Naive thymus-derived CD8-positive, alpha-beta T cell (primary cell): Measurements from ENCODE around the gene TRABD2A. TPM values are rescaled to one million over a fixed set of nuclear protein-coding genes. Genes with fewer than 3 reads are reported as not detected.
"Not testable (repeated sequence)": the region's sequence is repeated elsewhere in the genome, so short reads cannot be mapped to it uniquely, and the experiment has no call there.

ENCODE experiments used
- ATAC-seq, 2 donors: fragments of 150-1000 bp; cut with Tn5 transposase in 1 of 2; sonication (Bioruptor Pico), chemical (Tn5 transposase) in 1 of 2; 1 replicate in 1 of 2; 2 replicates in 1 of 2; pipeline ENCODE4 v1.10.0; 2021; ENCODE audit warnings: mild to moderate bottlenecking in 2 of 2, moderate library complexity in 2 of 2
- POLR2A ChIA-PET: fragments of 350-600 bp; sonication (Branson Sonifier 250); formaldehyde crosslinking; loops from one replicate; lab custom pipeline; 2021; ENCODE audit warnings: antibody characterized with exemption; lab: Charles Lee
- DNase-seq, 10 donors: peaks; one replicate each; pipeline versions ENCODE4 v3.0.0 to v3.0.0-alpha.2; 2020 to 2022
- H3K27ac Mint-ChIP-seq, 10 donors: one replicate each; pipeline ENCODE4 v1.8.0; 2020 to 2022; ENCODE audit warnings: mild to moderate bottlenecking in 10 of 10, mixed read lengths in 10 of 10, moderate library complexity in 4 of 10, inconsistent platforms in 1 of 10
- H3K27me3 Mint-ChIP-seq, 5 donors: one replicate each; pipeline ENCODE4 v1.8.0; 2021 to 2022; ENCODE audit warnings: mixed read lengths in 5 of 5
- H3K36me3 Mint-ChIP-seq, 3 donors: one replicate each; pipeline ENCODE4 v1.8.0; 2020 to 2022; ENCODE audit warnings: mixed read lengths in 3 of 3, mild to moderate bottlenecking in 2 of 3, inconsistent platforms in 1 of 3
- H3K4me1 Mint-ChIP-seq, 4 donors: one replicate each; pipeline ENCODE4 v1.8.0; 2021 to 2022; ENCODE audit warnings: mixed read lengths in 4 of 4
- H3K4me3 Mint-ChIP-seq, 10 donors: one replicate each; pipeline ENCODE4 v1.8.0; 2020 to 2022; ENCODE audit warnings: mild to moderate bottlenecking in 10 of 10, mixed read lengths in 10 of 10, moderate library complexity in 6 of 10, inconsistent platforms in 1 of 10
- H3K9me3 Mint-ChIP-seq, 9 donors: one replicate each; pipeline ENCODE4 v1.8.0; 2020 to 2022; ENCODE audit warnings: mixed read lengths in 9 of 9, mild to moderate bottlenecking in 3 of 9, inconsistent platforms in 1 of 9, moderate library complexity in 1 of 9
- polyA plus RNA-seq, 3 donors: library from polyadenylated mRNA; unstranded; fragments of 300-500 nt; fragmentation: Illumina TruSeq; gene quantifications; one replicate each; pipeline ENCODE4 v1.2.3, GENCODE V29; 2021
- total RNA-seq, 8 experiments: library from RNA in 2 of 8; stranded (reverse) in 2 of 8; gene quantifications; one replicate each; pipeline ENCODE4 v1.2.3 and lab custom pipeline; 2021 to 2026

Gene TRABD2A
- total and polyA plus RNA-seq, 5 experiments from 2014 or later, result 70.1 to 173 (median 165) TPM

- POLR2A ChIA-PET, result interaction anchor here (0.7 to 10.4 kb wide), 20 partner anchors 9 to 382 kb away, joined by 3 to 289 read pairs (median 14); partner anchors contain the start of gene TMSB10
- Mint-ChIP-seq H3K36me3 (peaks cover 3 to 42% (median 7%) of the 10 kb centered on the region in 3 donors), H3K27me3 (peaks cover 0 to 2% (median 0%) of the 10 kb centered on the region in 5 donors), H3K4me1 (peaks cover 48 to 82% (median 65%) of the 10 kb centered on the region in 4 donors), H3K27ac (peak overlapping the region; percentile 92 to 99 (median 97)), H3K4me3 (peak overlapping the region; percentile 88 to 100 (median 96)), H3K9me3 (no peaks in the 10 kb centered on the region)
- DNase-seq (no peak), ATAC-seq (no peak)
These were observed 1.8 kb downstream of the TRABD2A start for GRCh38 chr2:84878896-84879583.

GRCh38 chr2:84878459-84878858 is 2.4 kb downstream of the TRABD2A start:
- no peaks in the 10 kb centered on the region for H3K9me3 Mint-ChIP-seq
- peaks cover 48 to 86% (median 65%) of the 10 kb centered on the region in 4 donors for H3K4me1 Mint-ChIP-seq
- peaks cover 5 to 46% (median 7%) of the 10 kb centered on the region in 3 donors for H3K36me3 Mint-ChIP-seq
- peak overlapping the region; percentile 88 to 100 (median 96) for H3K4me3 Mint-ChIP-seq
- peak in 1 of 2 donors; percentile 4 for ATAC-seq
- peak overlapping the region; percentile 92 to 99 (median 97) for H3K27ac Mint-ChIP-seq
- no peak for DNase-seq
- POLR2A ChIA-PET, result interaction anchor here (1.7 to 10.4 kb wide), 12 partner anchors 8 to 47 kb away, joined by 7 to 289 read pairs (median 28); partner anchors contain the start of gene TMSB10
- peaks cover 0 to 2% (median 0%) of the 10 kb centered on the region in 5 donors for H3K27me3 Mint-ChIP-seq

GRCh38 chr2:84876369-84876768 is 4.5 kb downstream of the TRABD2A start:
- peaks cover 7 to 66% (median 10%) of the 10 kb centered on the region in 3 donors for H3K36me3 Mint-ChIP-seq
- peak overlapping the region; percentile 92 to 99 (median 97) for H3K27ac Mint-ChIP-seq
- POLR2A ChIA-PET, result interaction anchor here (0.6 to 10.4 kb wide), 8 partner anchors 12 to 448 kb away, joined by 3 to 289 read pairs (median 8); partner anchors contain the start of gene TMSB10
- no peak for DNase-seq
- H3K4me3 Mint-ChIP-seq, result peak overlapping the region; percentile 88 to 100 (median 96)
- peaks cover 52 to 83% (median 71%) of the 10 kb centered on the region in 4 donors for H3K4me1 Mint-ChIP-seq
- H3K27me3 Mint-ChIP-seq, result peaks cover 0 to 2% (median 0%) of the 10 kb centered on the region in 5 donors
- no peaks in the 10 kb centered on the region for H3K9me3 Mint-ChIP-seq
- no peak for ATAC-seq

GRCh38 chr2:84875619-84876018 is 5.3 kb downstream of the TRABD2A start:
- not testable (repeated sequence) for H3K27me3 Mint-ChIP-seq, H3K9me3 Mint-ChIP-seq, DNase-seq, ATAC-seq
- peak overlapping the region; percentile 48 to 100 (median 96) for H3K4me3 Mint-ChIP-seq
- peak overlapping the region; percentile 92 to 99 (median 97) for H3K27ac Mint-ChIP-seq
- peaks cover 7 to 67% (median 12%) of the 10 kb centered on the region in 3 donors for H3K36me3 Mint-ChIP-seq
- POLR2A ChIA-PET, result interaction anchor here (0.6 to 10.4 kb wide), 8 partner anchors 9 to 51 kb away, joined by 3 to 289 read pairs (median 8); partner anchors contain the start of gene TMSB10
- H3K4me1 Mint-ChIP-seq, result peaks cover 55 to 87% (median 78%) of the 10 kb centered on the region in 4 donors

- POLR2A ChIA-PET, result interaction anchor here (0.6 to 10.4 kb wide), 8 partner anchors 8 to 51 kb away, joined by 3 to 289 read pairs (median 8); partner anchors contain the start of gene TMSB10
- Mint-ChIP-seq H3K4me1 (peaks cover 59 to 88% (median 80%) of the 10 kb centered on the region in 4 donors), H3K36me3 (peaks cover 6 to 72% (median 17%) of the 10 kb centered on the region in 3 donors)
These were observed 5.7 kb downstream of the TRABD2A start for GRCh38 chr2:84875213-84875560.

GRCh38 chr2:84874381-84875212 is 6.3 kb downstream of the TRABD2A start:
- peak overlapping the region; percentile 48 to 100 (median 96) for H3K4me3 Mint-ChIP-seq
- DNase-seq (peak in 3 of 10 donors; percentile 40 to 62 (median 49)), ATAC-seq (peak; percentile 33 to 56)
- H3K36me3 Mint-ChIP-seq, result peaks cover 7 to 77% (median 20%) of the 10 kb centered on the region in 3 donors
- H3K4me1 Mint-ChIP-seq, result peaks cover 62 to 90% (median 85%) of the 10 kb centered on the region in 4 donors
- H3K9me3 Mint-ChIP-seq, result no peaks in the 10 kb centered on the region
- H3K27ac Mint-ChIP-seq, result peak overlapping the region; percentile 92 to 99 (median 97)
- H3K27me3 Mint-ChIP-seq, result no peaks in the 10 kb centered on the region
- POLR2A ChIA-PET, result interaction anchor here (1.3 to 10.4 kb wide), 5 partner anchors 8 to 51 kb away, joined by 3 to 289 read pairs (median 9); partner anchors contain the start of gene TMSB10

More at GRCh38 chr2:84875213-84875560, 5.7 kb downstream of the TRABD2A start:
- H3K27ac Mint-ChIP-seq, result peak overlapping the region; percentile 92 to 99 (median 97)
- H3K9me3 Mint-ChIP-seq, result no peaks in the 10 kb centered on the region
- no peaks in the 10 kb centered on the region for H3K27me3 Mint-ChIP-seq
- ATAC-seq (no peak), DNase-seq (no peak)
- H3K4me3 Mint-ChIP-seq, result peak overlapping the region; percentile 48 to 100 (median 96)

- Mint-ChIP-seq H3K27me3 (no peaks in the 10 kb centered on the region), H3K4me3 (peak overlapping the region in 9 of 10 donors; percentile 49 to 97 (median 67)), H3K4me1 (peaks cover 63 to 90% (median 85%) of the 10 kb centered on the region in 4 donors), H3K36me3 (peaks cover 7 to 79% (median 24%) of the 10 kb centered on the region in 3 donors), H3K9me3 (no peaks in the 10 kb centered on the region), H3K27ac (peak overlapping the region; percentile 58 to 98 (median 93))
- DNase-seq (no peak), ATAC-seq (peak; percentile 27 to 58)
- POLR2A ChIA-PET, result interaction anchor here (0.7 to 10.4 kb wide), 3 partner anchors 30 to 132 kb away, joined by 3 to 289 read pairs (median 6); partner anchors contain the start of gene TMSB10
These were observed 7.5 kb downstream of the TRABD2A start for GRCh38 chr2:84873350-84873749.

GRCh38 chr2:84872691-84873090 is 8.2 kb downstream of the TRABD2A start:
- Mint-ChIP-seq H3K36me3 (peaks cover 7 to 78% (median 30%) of the 10 kb centered on the region in 3 donors), H3K4me1 (peaks cover 60 to 89% (median 81%) of the 10 kb centered on the region in 4 donors), H3K4me3 (peak overlapping the region in 5 of 10 donors; percentile 20 to 96 (median 69)), H3K27ac (peak overlapping the region; percentile 58 to 98 (median 92))
- not testable (repeated sequence) for ATAC-seq, H3K9me3 Mint-ChIP-seq, DNase-seq, H3K27me3 Mint-ChIP-seq
- POLR2A ChIA-PET, result interaction anchor here (0.6 to 2.0 kb wide), 4 partner anchors 23 to 131 kb away, joined by 3 to 7 read pairs (median 5); no protein-coding TSS in a partner anchor

GRCh38 chr2:84870306-84870705 is 10.6 kb downstream of the TRABD2A start:
- DNase-seq (no peak), ATAC-seq (no peak)
- POLR2A ChIA-PET, result interaction anchor here (0.6 to 3.7 kb wide), 6 partner anchors 10 to 56 kb away, joined by 3 to 28 read pairs (median 6); partner anchors contain the start of genes TMSB10 and TRABD2A
- Mint-ChIP-seq H3K4me1 (peaks cover 48 to 90% (median 79%) of the 10 kb centered on the region in 4 donors), H3K9me3 (peaks cover 0 to 2% (median 0%) of the 10 kb centered on the region in 9 donors), H3K27me3 (no peaks in the 10 kb centered on the region), H3K27ac (peak overlapping the region; percentile 80 to 93 (median 91)), H3K36me3 (peaks cover 7 to 80% (median 33%) of the 10 kb centered on the region in 3 donors), H3K4me3 (peak overlapping the region; percentile 10 to 74 (median 66))

GRCh38 chr2:84868327-84868726 is 12.6 kb downstream of the TRABD2A start:
- POLR2A ChIA-PET, result interaction anchor here (0.8 to 3.7 kb wide), 5 partner anchors 9 to 57 kb away, joined by 3 to 28 read pairs (median 3); partner anchors contain the start of gene TRABD2A
- Mint-ChIP-seq H3K27ac (peak overlapping the region in 8 of 10 donors; percentile 27 to 99 (median 82)), H3K4me3 (peak overlapping the region in 3 of 10 donors; percentile 66 to 90 (median 74)), H3K4me1 (peaks cover 39 to 90% (median 76%) of the 10 kb centered on the region in 4 donors), H3K36me3 (peaks cover 7 to 73% (median 27%) of the 10 kb centered on the region in 3 donors)
- DNase-seq, H3K9me3 Mint-ChIP-seq, H3K27me3 Mint-ChIP-seq, ATAC-seq: not testable (repeated sequence)

- ATAC-seq, result no peak
- H3K4me1 Mint-ChIP-seq, result peaks cover 45 to 92% (median 79%) of the 10 kb centered on the region in 4 donors
- peaks cover 11 to 70% (median 28%) of the 10 kb centered on the region in 3 donors for H3K36me3 Mint-ChIP-seq
- peak overlapping the region in 9 of 10 donors; percentile 1 to 90 (median 62) for H3K4me3 Mint-ChIP-seq
- peaks cover 0 to 2% (median 0%) of the 10 kb centered on the region in 9 donors for H3K9me3 Mint-ChIP-seq
- POLR2A ChIA-PET, result interaction anchor here (1.4 to 12.0 kb wide), 3 partner anchors 13 to 42 kb away, joined by 3 to 247 read pairs (median 7); no protein-coding TSS in a partner anchor
- H3K27me3 Mint-ChIP-seq, result no peaks in the 10 kb centered on the region
- DNase-seq, result no peak
- peak overlapping the region; percentile 86 to 99 (median 98) for H3K27ac Mint-ChIP-seq
These were observed 14.8 kb downstream of the TRABD2A start for GRCh38 chr2:84866122-84866521.
